ENCODE results near the gene MAN2B2.

The MAN2B2 gene

DNA sequence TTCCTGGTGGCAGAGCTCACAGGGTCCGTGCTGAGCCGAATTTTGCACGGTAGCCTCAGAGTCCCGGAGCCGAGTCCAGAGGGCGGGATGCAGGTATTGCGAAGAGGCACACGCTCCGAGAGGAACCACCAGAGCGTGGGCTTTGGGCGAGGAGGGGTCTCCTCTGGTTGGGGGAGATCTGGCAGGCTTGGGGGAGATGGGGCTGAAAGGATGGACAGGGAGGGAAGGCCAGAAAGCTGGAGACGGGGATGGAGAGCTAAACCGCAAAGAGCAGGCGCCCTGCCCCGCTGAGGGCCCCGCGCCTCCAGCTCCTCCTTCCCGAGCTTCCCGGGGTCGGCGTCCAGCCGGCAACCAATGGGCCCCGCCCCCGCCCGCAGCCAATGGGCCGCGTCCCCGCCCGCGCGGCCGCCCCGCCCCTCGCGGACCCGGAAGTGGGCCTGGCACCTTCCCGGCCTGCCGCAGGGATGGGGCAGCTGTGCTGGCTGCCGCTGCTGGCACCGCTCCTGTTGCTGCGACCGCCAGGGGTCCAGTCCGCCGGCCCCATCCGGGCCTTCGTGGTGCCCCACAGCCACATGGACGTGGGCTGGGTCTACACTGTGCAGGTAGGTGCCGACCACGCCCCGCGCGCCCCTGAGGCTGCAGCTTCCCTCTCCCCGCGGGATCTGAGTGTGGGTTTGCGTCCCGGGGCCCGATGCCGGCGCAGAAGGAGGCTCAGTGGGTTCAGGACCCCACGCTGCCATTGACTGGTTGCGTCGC, at the start of gene MAN2B2:
Gene MAN2B2, plus strand, starts transcription at position 443 of the 756 bp plus-strand sequence. Its CDS starts 22 bp downstream, at position 465.
- peak; percentile 45 to 57 for DNase-seq (ENCODE audit: low read depth in 2 of 2, low spot score in 1 of 2)

DNA sequence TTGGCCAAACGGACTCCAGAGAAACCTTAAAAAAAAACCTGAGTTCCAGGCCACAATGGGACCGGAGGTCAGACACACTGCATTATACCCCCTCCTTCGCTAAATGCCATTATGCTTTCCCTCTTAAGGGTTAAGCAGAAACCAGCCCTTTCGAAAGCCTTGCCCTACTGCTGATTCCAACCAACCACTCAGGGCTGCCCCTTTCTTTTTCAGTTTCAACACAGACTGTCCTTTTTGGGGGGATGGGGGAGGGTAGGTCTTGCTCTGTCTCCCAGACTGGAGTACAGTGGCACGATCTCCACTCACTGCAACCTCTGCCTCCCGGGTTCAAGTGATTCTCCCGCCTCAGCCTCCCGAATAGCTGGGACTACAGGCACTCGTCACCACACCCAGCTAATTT, 49.5 kb upstream of the MAN2B2 start:
- DNase-seq (ENCODE audit: low read depth in 2 of 2, low spot score in 1 of 2), result no peak

DNA sequence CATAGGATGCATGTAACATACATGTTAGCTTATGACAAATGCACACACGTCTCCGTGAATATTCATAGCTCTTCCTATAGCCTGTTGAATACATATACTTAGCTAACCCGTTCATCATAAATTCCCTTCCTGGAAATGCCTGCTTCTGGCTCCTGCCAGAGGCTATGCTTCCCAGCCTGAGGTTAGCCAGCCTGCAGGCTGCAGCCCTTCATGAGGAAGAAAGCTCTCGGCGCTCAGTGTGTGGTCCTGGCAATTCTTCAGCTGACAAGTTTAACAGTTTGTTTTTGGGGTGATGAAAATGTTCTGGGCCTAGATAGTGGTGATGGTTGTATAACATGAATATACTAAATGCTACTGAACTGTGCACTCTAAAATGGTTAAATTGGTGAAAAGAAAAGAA, 48.8 kb upstream of the MAN2B2 start:
- DNase-seq (ENCODE audit: low read depth in 2 of 2, low spot score in 1 of 2), result no peak

DNA sequence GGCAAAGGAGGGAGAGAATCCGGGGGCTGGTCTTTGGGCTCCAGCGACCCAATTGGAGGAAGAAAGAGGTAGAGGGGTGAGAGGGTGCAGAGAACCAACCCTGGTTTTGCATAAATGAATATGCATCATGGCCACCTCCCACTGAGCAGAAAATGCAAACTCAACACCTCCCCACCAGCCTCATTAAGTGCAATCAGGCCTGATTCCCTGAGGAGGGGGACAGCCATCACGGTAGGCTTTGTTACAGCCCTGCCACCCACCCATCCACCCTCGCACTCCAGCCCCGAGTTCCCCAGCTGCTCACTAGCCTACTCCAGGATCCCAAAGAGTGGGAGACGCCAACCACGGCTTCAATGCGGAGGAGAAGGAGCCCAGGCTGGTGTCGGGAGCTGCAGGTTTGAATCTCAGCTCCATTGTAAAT, 48.3 kb upstream of the MAN2B2 start:
- DNase-seq (ENCODE audit: low read depth in 2 of 2, low spot score in 1 of 2), result no peak

DNA sequence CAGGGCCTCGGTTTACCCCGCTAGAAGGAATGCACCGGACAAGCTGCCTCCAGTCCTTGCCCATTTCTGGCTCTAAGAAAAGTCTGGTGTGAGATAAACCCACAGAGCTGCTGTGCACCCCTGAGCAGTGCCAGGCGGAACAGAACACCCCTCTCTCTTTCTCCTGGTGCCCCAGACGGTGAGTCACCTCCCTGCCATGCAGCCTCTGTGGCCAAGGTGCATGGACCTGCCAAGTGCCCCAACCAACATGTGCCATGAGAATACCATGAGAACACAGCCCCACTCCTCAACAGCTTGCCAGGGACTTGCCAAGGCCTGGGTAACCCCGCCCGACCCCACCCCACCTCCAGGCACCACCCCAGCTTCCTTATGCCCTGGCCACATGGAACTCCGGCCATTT, 47.7 kb upstream of the MAN2B2 start:
- no peak for DNase-seq (ENCODE audit: low read depth in 2 of 2, low spot score in 1 of 2)

DNA sequence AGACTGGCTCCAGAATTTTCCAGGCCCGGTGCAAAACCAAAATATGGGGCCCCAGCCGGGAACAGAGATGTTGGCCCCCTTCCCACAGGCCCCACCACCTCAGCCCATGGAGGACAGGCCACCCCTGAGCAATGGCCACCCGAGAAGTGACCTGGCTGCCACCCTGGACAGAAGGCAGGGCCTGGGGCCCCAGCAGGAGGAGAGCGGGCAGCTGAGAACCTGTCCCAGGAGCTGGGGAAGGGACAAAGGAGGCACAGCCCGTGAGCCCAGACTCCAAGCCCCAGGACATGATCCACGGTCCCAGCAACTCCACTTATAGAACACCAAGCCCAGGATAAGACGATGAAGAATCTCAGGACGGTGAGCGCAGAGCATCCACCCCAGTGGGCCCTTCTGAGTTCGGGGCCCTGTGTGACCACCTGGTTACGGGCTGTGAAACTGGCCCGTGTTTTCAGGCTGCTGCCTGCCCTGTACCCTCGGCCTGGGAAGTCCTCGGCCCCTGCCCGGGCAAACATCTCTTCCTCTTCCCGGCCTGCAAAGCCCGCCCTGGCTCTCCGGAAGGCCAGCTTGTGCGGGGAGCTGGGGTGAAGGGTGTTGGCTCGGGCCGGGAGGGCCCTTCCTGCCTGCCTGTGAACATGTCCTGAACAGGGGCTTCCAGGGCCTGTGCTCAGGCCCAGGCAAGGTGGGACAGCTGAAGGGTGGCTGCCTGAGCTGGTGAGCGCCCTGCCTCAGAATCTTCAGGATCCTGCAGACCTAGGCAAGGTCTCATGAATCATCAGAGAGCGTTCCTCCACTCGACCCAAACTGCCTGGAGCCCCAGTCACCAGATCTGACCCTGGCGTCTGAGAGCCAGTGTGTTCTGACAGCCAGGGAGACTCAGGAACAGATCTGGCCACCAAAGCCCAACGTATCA, 47.0 kb upstream of the MAN2B2 start:
- no peak for DNase-seq (ENCODE audit: low read depth in 2 of 2, low spot score in 1 of 2)

DNA sequence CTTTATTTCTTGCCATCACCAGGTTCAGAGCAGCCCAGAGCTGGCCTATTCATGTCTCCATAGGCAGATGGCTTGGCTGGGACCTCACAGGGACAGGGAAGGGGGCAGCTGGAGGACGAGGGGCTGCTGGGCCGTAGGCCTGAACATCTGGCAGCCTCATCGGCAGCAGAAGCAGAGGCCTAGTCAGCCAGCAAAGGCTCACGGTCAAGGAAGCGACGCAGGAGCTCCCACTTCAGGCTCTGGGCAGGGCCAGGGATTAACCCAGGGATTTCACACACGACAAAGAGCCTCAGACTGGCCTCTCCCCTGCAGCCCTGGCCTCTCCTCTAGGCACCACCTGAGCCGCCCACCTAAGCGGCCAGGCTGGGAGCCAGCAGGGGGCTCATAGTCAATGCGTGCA, 46.0 kb upstream of the MAN2B2 start:
- DNase-seq (ENCODE audit: low read depth in 2 of 2, low spot score in 1 of 2), result no peak

DNA sequence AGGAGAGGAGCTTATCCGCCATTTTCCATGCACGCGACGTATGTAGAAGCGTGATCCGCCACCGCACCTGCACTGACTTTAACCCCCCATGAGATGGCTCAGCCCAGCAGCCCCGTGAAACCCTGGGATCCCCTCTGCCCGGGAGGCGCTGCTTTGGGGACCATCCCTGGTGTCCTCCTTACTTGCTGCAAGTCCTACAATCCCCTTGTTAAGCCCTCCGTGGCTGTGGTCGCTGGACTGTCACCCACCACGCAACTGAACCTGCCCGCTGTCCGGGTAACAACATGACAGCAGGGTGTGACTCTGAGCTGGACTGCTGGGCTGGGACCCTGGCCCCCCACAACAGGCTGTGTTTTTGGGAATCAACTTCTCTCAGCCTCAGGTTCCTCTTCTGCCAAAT, 44.7 kb upstream of the MAN2B2 start:
- no peak for DNase-seq (ENCODE audit: low read depth in 2 of 2, low spot score in 1 of 2)

DNA sequence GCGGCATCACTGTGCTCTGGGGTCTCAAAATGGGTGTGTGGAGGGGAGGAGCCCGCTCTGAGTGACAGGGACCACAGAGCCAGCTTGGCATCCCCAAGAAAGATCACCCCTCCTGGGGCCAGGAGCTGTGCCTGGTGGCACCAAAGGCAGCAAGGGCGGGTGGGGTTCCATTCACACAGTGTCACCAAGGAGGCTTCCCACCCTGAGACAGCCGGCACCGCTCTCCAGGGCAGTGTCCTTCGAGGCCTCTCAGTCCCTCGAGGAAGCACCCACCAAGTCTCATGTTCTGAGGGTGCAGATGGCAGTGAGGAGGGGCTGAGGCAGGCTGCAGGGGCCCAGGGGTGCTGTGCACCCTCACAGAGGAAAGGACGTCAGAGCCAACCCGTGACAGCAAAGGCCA, 44.0 kb upstream of the MAN2B2 start:
- no peak for DNase-seq (ENCODE audit: low read depth in 2 of 2, low spot score in 1 of 2)

DNA sequence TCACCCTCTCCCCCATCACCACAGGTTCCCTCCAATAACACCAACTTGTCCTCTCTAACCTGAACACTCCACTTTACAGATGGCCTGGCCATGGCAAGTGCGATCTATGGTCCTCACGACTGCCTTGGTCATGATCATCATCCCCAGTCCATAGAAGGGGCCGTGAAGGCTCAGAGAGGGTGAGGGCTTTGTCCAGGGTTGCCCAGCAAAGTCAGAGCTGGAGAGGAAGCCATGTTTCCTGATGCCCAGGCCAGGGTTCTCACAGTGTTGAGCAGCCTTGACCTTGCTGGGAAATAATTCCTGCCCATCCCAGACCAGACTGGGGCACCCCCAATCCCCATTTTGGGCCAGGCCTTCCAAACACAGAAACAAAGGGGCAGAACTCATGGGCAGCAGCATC, 42.9 kb upstream of the MAN2B2 start:
- no peak for DNase-seq (ENCODE audit: low read depth in 2 of 2, low spot score in 1 of 2)

DNA sequence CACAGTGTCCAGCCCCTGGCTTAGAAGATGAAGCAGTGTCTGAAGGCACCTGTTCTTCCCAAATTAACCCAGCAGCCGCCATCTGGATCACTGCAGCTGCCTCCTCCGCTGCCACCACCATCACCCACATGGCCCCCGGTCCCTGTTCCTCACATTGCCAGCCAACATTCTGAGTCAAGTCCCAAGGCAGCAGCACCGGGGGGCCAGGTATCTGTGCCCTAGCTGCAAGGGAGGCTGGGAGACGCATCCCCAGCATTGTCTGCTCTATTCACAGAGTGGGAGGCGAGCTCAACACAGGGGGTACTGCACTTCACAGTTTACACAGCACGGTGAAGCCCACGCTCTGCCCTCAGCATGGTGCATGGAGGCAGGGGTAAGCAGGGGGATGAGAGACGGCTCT, 42.3 kb upstream of the MAN2B2 start:
- no peak for DNase-seq (ENCODE audit: low read depth in 2 of 2, low spot score in 1 of 2)

DNA sequence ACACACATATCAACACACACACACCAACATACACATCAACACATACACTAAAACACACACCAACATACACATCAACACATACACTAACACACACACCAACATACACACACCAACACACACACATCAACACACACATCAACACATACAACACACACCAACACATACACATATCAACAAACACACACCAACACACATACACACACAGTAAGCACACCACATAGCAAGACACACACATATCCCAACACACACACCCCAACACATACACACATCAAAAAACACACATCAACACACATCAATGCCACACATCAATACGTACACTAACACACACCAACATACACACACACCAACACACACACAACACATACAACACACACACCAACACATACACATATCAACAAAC, 40.9 kb upstream of the MAN2B2 start:
- no peak for DNase-seq (ENCODE audit: low read depth in 2 of 2, low spot score in 1 of 2)

DNA sequence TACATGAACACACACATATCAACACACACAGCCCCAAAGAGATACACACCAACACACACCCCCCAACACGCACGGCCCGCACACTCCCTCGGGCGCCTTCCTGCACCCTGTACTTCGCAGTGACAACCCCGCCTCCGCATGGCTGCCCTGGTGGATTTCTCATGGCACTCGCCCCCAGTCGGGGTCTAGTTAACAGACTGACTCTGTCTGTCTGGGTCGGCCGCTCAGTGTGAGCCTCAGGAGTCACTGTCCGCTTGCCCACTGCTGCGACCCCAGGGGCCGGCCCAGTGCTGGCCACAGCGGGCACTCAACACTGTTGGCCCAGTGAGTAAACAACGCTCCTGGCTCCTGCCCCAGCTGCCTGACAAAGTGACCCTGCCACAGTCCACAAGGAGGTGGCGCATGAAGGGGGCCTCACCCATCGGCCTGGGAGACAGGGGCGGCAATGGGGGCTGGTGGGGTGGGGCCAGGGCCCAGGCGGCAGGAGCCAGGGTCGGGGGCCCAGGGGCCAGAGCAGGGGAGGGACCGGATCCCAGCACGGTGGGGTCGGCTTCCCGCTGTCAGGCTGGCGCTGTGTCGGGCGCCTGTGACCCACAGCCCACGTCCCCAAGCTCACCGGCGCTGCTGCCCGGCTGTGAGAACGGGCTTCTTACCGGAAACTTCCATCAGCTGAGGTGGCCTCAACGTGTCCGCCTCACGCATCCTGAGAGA, 40.2 kb upstream of the MAN2B2 start:
- DNase-seq (ENCODE audit: low read depth in 2 of 2, low spot score in 1 of 2), result no peak

DNA sequence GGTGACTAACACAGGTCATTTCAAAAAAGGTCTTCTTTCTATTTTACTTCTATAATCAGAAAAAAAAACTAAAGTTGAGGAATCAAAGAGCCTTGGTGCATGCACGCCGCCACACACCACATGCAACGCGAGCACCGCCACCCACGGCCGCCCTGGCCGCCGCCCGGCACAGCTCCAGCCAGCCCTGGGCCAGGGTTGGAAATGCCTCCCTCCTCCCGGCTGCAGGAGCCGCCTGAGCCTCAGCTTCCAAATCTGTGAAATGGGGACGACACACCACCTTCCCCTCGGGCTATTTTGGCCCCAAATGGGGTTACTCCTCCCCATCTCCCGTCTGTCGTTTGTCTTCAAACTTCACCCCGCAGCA, 39.7 kb upstream of the MAN2B2 start:
- DNase-seq (ENCODE audit: low read depth in 2 of 2, low spot score in 1 of 2), result no peak

DNA sequence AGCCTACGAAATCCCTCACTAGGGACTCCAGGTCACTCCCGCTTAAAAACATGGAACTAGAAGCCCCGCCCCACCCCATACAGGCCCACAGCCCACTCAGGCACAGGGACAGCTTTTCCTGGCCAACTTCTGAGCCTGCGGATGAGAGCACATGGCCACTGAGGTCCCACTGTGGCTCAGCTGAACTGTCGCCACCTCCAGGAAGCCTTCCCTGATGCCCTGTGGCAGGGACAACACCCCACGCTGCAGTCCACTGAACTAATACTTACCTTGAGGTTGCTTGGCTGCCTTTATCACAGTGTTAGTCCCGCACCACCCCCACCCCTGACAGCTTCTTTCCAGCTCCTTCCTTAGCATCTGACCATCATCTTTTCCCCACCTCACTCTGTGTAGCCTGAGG, 39.3 kb upstream of the MAN2B2 start:
- no peak for DNase-seq (ENCODE audit: low read depth in 2 of 2, low spot score in 1 of 2)

DNA sequence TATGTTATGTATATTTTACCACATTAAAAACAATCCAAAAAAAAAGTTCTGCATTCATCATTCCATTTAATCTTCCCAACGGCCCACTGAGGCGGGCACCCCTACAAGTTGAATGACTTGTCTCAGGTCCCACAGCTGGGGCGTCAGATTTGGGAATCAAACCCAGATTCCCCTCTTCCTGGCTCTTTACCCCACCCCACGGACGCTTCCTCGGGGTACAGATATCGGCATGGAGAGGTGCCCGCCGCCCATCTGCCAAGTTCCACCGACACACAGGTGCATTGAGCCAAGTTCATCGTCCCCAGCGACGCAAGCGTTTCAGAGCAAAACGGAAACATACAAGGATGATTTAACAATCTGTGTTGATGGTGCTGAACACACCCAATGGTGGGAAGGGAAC, 36.9 kb upstream of the MAN2B2 start:
- DNase-seq (ENCODE audit: low read depth in 2 of 2, low spot score in 1 of 2), result no peak

DNA sequence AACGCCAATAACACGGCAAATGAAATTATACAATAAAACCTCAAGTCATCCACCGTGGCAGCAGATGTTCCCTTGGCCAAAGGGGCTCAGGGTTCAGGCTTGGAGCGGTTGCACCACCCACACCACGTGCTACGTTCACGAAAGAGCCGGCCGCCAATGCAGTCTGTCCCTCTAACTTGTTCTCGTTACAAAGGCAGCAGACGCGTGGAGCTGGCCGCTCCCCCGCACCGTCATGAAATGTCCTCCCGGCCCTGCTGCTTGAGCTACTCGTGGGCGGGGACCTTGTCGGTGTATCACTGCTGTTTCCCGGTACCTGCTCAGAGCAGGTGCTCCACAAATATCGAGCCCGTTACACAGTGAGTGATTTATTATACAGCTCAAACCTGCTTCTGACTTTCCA, 36.4 kb upstream of the MAN2B2 start:
- DNase-seq (ENCODE audit: low read depth in 2 of 2, low spot score in 1 of 2), result no peak

DNA sequence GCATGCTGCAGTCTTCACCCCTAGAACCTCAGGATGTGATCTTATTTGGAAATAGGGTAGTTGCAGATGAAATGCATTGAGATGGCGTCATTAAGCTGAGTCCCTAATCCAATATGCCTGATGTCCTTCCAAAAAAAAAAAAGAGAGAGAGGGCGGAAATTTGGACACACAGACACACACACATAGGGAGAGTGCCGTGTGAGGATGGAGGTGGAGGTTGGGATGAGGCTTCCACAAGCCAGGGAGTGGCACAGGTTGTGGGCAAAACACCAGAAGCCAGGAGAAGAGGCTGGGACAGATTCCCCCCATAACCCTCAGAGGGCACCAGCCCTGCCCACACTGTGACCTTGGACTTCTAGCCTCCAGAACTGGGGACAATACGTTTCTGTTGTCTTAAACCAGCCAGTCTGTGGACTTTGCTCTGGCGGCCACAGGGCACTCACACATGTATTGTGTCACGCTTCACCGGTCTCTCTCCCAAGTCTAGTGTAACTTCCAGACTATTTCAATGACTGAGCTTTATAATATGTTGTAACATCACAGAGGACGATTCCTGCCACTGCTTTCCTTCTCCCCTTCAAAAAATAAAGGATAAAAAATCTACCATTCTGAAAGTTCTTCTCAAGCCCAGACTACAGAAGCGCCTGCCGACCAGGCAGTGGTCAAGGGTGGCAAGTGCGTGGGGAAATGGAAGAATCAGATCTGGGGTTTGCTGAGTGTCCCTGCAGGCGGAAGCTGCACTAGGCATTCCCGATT, 35.8 kb upstream of the MAN2B2 start:
- no peak for DNase-seq (ENCODE audit: low read depth in 2 of 2, low spot score in 1 of 2)

DNA sequence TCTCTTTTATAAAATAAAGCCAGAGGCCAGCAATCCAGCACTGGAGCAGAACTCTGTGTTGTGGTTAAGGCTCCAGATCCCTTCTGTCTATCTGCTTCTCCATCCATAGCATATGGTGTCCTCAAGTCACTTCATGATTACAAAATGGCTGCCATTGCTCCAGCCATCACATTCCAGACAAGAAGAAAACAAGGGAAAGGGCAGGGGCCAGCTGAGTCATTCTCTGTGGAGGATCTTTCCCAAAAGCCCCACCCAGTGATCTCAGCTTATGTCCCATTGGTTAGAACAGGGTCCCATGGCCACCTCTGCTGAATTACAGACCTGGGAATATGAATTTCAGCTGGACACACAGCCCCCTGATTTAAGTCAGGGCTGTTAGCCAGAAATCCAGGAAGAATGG, 34.1 kb upstream of the MAN2B2 start:
- DNase-seq (ENCODE audit: low read depth in 2 of 2, low spot score in 1 of 2), result no peak

DNA sequence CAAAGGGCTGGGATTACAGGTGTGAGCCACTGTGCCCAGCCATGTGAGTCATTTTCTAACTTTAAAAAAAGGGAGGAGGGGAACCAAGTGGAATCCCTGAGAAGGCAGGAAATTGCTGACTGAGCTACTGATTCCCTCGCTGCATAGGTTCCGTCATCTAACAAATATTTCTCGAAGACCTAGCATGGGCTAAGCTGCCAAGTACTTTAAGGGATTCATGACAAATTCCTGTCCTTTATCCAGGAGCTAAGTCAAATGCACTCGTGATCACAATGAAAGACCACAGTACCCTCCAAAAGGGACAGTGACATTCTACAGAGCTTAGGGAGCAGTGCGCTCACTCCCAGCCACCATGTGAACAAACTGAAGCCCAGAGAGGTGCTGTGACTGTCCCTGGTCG, 33.2 kb upstream of the MAN2B2 start:
- no peak for DNase-seq (ENCODE audit: low read depth in 2 of 2, low spot score in 1 of 2)

DNA sequence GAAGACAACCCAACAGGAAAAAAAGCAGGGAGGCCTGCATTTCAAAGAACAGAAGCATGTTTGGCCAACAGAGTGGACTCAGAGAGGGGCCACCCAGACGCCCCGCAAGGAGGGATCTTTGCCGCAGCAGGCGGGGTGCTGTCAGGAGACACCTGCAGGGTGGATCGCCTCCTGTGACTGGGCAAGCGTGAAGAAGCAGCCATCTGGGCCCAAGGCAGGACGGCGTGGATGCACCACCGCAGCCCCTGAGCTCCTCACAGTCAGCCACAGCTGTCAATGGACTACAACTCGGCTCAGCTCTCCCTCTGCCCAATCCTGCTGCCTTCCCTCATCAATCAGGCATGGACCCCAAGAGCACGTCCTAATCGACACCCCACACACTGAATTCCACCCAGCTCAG, 32.0 kb upstream of the MAN2B2 start:
- no peak for DNase-seq (ENCODE audit: low read depth in 2 of 2, low spot score in 1 of 2)

Data from stimulated activated CD8-positive, alpha-beta memory T cell treated with anti-CD3 and anti-CD28 coated beads, Interleukin-4, amount 100 ng/mL, for 4 hours (primary cell).